HepG2 (cell line): Measurements from ENCODE around the gene INO80E. TPM values are rescaled to one million over a fixed set of nuclear protein-coding genes. Genes with fewer than 3 reads are reported as not detected.
A peak's percentile ranks its signal among the peaks of the same experiment; 100 is the strongest.

Experiments used
- ARNT2 ChIP-seq: sonication (generic); formaldehyde crosslinking; IDR thresholded peaks from 2 replicates; pipeline ENCODE4 v1.8.0; 2022; ENCODE audit warnings: mild to moderate bottlenecking, low read depth, missing genetic modification reagents, moderate library complexity
- ASH2L ChIP-seq: fragments of 300-600, 200-600 bp; sonication (generic); IDR thresholded peaks from 2 replicates; pipeline ENCODE4 v1.7.0; 2017; ENCODE audit warnings: low read depth, mild to moderate bottlenecking, moderate library complexity, mixed read lengths, low read length; ENCODE audit not compliant: insufficient read length
- BORCS8-MEF2B ChIP-seq: sonication (generic); formaldehyde crosslinking; IDR thresholded peaks from 2 replicates; pipeline ENCODE4 v1.8.0; 2022; ENCODE audit warnings: mild to moderate bottlenecking, missing genetic modification reagents
- FOXK1 ChIP-seq: sonication (generic); formaldehyde crosslinking; IDR thresholded peaks from 2 replicates; pipeline ENCODE4 v1.4.0; 2020; ENCODE audit warnings: low read depth, missing genetic modification reagents, borderline replicate concordance
- GPN1 ChIP-seq: sonication (generic); formaldehyde crosslinking; IDR thresholded peaks from 2 replicates; pipeline ENCODE4 v1.5.1; 2020; ENCODE audit warnings: missing genetic modification reagents, borderline replicate concordance
- MTF1 ChIP-seq: sonication (generic); formaldehyde crosslinking; IDR thresholded peaks from 2 replicates; pipeline ENCODE4 v1.5.0; 2020; ENCODE audit warnings: missing genetic modification reagents
- PCBP2 ChIP-seq: fragments of 200-400 bp; formaldehyde crosslinking; optimal IDR thresholded peaks from 2 replicates; pipeline ENCODE3; 2018; ENCODE audit warnings: low read length, low read depth; ENCODE audit not compliant: poor library complexity, severe bottlenecking
- ZFP90 ChIP-seq: sonication (generic); formaldehyde crosslinking; IDR thresholded peaks from 2 replicates; pipeline ENCODE4 v1.8.0; 2022; ENCODE audit warnings: missing genetic modification reagents, mild to moderate bottlenecking, inconsistent platforms, borderline replicate concordance
- ZNF746 ChIP-seq: sonication (generic); formaldehyde crosslinking; IDR thresholded peaks from 2 replicates; pipeline ENCODE4 v1.8.0; 2022; ENCODE audit warnings: mild to moderate bottlenecking, missing genetic modification reagents
- ZNF879 ChIP-seq: sonication (generic); formaldehyde crosslinking; IDR thresholded peaks from 2 replicates; pipeline ENCODE4 v1.8.1; 2023; ENCODE audit warnings: missing genetic modification reagents
- polyA plus RNA-seq, 8 experiments: library from polyadenylated mRNA; depleted of rRNA in 3 of 8; stranded (reverse) in 7 of 8; unstranded in 1 of 8; fragments of >200 nt; fragmentation: Illumina TruSeq in 4 of 8; extraction: Trizol in 4 of 8; gene quantifications; 2 replicates each; pipeline versions ENCODE4 v1.2.1 to v1.2.3, GENCODE V29; 2011 to 2016; ENCODE audit warnings: low read depth in 4 of 8, missing spikeins in 1 of 8, mixed read lengths in 1 of 8; ENCODE audit not compliant: insufficient read depth in 1 of 8
- total RNA-seq, 5 experiments: library from RNA; depleted of rRNA; stranded (reverse); fragments of >200 nt; fragmentation: Illumina TruSeq; extraction: Trizol; gene quantifications; 2 replicates each; pipeline ENCODE4 v1.2.3, GENCODE V29; 2016; ENCODE audit warnings: low read depth in 1 of 5
- TF ChIP-seq, protein P1 (sequence below), 2 experiments: fragments of 450-650 bp in 1 of 2; sonication (generic) in 1 of 2; formaldehyde crosslinking in 1 of 2; IDR thresholded peaks; 2 replicates each; pipeline versions ENCODE4 v1.6.1 to v1.8.0; 2016 to 2022; ENCODE audit warnings: antibody characterized with exemption in 1 of 2, mild to moderate bottlenecking in 1 of 2, missing genetic modification reagents in 1 of 2
- TF ChIP-seq, protein P2 (sequence below): sonication (generic); formaldehyde crosslinking; IDR thresholded peaks from 2 replicates; pipeline ENCODE4 v1.8.1; 2023; ENCODE audit warnings: mild to moderate bottlenecking, missing genetic modification reagents, borderline replicate concordance
- TF ChIP-seq, protein P3 (sequence below): sonication (generic); formaldehyde crosslinking; IDR thresholded peaks from 2 replicates; pipeline ENCODE4 v1.4.0; 2020; ENCODE audit warnings: missing genetic modification reagents
- TF ChIP-seq, protein P4 (sequence below): sonication (generic); formaldehyde crosslinking; IDR thresholded peaks from 2 replicates; pipeline ENCODE4 v1.5.0; 2020; ENCODE audit warnings: mild to moderate bottlenecking, missing genetic modification reagents, moderate library complexity
- TF ChIP-seq, protein P5 (sequence below): sonication (generic); formaldehyde crosslinking; IDR thresholded peaks from 2 replicates; pipeline ENCODE4 v1.5.0; 2020; ENCODE audit warnings: missing genetic modification reagents

Gene INO80E
- total and polyA plus RNA-seq, 2 of the 13 experiments (the other 11 are each of a cell fraction or from before 2014, with no cell fraction given): 25.8 to 45.6 TPM

DNA sequence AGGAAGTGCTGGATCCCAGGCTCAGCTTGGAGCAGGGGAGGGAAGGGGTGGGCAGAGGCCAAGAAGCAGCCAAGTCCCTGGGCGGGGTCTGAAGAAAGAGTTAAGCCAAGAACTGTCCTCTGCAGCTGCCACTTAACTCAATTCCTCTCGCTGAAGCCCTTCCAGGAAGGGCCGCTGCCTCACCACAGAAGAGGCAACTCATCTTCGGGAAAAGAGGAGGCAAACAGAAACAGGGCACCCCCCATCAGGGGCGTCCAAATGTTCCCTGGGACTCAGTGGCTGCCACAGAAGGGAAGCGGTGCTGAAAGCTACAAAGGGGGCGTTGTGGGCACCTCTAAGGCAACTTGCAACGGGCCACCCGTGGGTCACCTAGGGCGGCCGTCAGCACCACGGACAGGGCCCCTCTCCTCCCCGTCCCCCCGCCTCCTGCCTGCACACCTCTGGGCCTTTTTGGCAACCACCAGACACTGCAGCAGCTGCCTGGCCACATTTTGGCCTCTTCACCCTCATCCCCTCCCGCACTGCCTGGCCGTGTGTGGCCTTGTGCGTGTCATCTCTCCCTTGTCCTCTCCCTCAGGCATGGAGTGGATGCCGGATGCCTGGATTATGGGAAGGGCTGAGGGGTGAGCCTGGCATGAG is 32.5 kb downstream of the INO80E start (continued):
- TF ChIP-seq, protein P1, sequence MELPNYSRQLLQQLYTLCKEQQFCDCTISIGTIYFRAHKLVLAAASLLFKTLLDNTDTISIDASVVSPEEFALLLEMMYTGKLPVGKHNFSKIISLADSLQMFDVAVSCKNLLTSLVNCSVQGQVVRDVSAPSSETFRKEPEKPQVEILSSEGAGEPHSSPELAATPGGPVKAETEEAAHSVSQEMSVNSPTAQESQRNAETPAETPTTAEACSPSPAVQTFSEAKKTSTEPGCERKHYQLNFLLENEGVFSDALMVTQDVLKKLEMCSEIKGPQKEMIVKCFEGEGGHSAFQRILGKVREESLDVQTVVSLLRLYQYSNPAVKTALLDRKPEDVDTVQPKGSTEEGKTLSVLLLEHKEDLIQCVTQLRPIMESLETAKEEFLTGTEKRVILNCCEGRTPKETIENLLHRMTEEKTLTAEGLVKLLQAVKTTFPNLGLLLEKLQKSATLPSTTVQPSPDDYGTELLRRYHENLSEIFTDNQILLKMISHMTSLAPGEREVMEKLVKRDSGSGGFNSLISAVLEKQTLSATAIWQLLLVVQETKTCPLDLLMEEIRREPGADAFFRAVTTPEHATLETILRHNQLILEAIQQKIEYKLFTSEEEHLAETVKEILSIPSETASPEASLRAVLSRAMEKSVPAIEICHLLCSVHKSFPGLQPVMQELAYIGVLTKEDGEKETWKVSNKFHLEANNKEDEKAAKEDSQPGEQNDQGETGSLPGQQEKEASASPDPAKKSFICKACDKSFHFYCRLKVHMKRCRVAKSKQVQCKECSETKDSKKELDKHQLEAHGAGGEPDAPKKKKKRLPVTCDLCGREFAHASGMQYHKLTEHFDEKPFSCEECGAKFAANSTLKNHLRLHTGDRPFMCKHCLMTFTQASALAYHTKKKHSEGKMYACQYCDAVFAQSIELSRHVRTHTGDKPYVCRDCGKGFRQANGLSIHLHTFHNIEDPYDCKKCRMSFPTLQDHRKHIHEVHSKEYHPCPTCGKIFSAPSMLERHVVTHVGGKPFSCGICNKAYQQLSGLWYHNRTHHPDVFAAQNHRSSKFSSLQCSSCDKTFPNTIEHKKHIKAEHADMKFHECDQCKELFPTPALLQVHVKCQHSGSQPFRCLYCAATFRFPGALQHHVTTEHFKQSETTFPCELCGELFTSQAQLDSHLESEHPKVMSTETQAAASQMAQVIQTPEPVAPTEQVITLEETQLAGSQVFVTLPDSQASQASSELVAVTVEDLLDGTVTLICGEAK (IDR thresholded peaks at IDR 0.05): no peak
- TF ChIP-seq, protein P1 (CRISPR knock-in tag; IDR thresholded peaks at IDR 0.05): no peak
- no peak for TF ChIP-seq ZFP90 (CRISPR knock-in tag)
- TF ChIP-seq, protein P2, sequence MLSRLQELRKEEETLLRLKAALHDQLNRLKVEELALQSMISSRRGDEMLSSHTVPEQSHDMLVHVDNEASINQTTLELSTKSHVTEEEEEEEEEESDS (CRISPR knock-in tag): no peak
- TF ChIP-seq, protein P3, sequence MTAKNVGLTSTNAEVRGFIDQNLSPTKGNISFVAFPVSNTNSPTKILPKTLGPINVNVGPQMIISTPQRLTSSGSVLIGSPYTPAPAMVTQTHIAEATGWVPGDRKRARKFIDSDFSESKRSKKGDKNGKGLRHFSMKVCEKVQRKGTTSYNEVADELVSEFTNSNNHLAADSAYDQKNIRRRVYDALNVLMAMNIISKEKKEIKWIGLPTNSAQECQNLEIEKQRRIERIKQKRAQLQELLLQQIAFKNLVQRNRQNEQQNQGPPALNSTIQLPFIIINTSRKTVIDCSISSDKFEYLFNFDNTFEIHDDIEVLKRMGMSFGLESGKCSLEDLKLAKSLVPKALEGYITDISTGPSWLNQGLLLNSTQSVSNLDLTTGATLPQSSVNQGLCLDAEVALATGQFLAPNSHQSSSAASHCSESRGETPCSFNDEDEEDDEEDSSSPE: no peak
- TF ChIP-seq ARNT2 (CRISPR knock-in tag): no peak
- TF ChIP-seq GPN1 (CRISPR knock-in tag): 0 out of 2 replicates have a peak, but pooled peaks have one; percentile 81
- peak; percentile 41; the same call in 1 of the 2 replicates for TF ChIP-seq FOXK1 (CRISPR knock-in tag)
- TF ChIP-seq, protein P4, sequence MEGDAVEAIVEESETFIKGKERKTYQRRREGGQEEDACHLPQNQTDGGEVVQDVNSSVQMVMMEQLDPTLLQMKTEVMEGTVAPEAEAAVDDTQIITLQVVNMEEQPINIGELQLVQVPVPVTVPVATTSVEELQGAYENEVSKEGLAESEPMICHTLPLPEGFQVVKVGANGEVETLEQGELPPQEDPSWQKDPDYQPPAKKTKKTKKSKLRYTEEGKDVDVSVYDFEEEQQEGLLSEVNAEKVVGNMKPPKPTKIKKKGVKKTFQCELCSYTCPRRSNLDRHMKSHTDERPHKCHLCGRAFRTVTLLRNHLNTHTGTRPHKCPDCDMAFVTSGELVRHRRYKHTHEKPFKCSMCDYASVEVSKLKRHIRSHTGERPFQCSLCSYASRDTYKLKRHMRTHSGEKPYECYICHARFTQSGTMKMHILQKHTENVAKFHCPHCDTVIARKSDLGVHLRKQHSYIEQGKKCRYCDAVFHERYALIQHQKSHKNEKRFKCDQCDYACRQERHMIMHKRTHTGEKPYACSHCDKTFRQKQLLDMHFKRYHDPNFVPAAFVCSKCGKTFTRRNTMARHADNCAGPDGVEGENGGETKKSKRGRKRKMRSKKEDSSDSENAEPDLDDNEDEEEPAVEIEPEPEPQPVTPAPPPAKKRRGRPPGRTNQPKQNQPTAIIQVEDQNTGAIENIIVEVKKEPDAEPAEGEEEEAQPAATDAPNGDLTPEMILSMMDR: no peak
- no peak for TF ChIP-seq PCBP2
- 0 out of 2 replicates have a peak, but pooled peaks have one; percentile 42 for TF ChIP-seq ZNF879
- no peak for TF ChIP-seq MTF1 (CRISPR knock-in tag)
- 0 out of 2 replicates have a peak, but pooled peaks have one; percentile 47 for TF ChIP-seq BORCS8-MEF2B
- TF ChIP-seq, protein P5, sequence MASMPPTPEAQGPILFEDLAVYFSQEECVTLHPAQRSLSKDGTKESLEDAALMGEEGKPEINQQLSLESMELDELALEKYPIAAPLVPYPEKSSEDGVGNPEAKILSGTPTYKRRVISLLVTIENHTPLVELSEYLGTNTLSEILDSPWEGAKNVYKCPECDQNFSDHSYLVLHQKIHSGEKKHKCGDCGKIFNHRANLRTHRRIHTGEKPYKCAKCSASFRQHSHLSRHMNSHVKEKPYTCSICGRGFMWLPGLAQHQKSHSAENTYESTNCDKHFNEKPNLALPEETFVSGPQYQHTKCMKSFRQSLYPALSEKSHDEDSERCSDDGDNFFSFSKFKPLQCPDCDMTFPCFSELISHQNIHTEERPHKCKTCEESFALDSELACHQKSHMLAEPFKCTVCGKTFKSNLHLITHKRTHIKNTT: no peak
- no peak for TF ChIP-seq ASH2L
- TF ChIP-seq ZNF746: no peak
